Thymus (tissue), 11 donors: Measurements from ENCODE around the gene CDCP1. TPM values are rescaled to one million over a fixed set of nuclear protein-coding genes. Genes with fewer than 3 reads are reported as not detected.

Experiments
- DNase-seq, 9 donors: peaks; one replicate each; pipeline ENCODE4 v3.0.0-alpha.2; 2013; ENCODE audit warnings: low spot score in 9 of 9, low read depth in 6 of 9, missing footprints in 1 of 9
- H3K27ac ChIP-seq, 2 donors: one replicate each; pipeline ENCODE4 v1.5.1; 2013; ENCODE audit warnings: control low read depth in 1 of 2, low read depth in 1 of 2, low read length in 1 of 2, mild to moderate bottlenecking in 1 of 2, moderate library complexity in 1 of 2
- H3K27me3 ChIP-seq, 2 donors: one replicate each; pipeline ENCODE4 v1.5.1; 2013; ENCODE audit warnings: low read length in 1 of 2; ENCODE audit not compliant: control insufficient read depth in 2 of 2, insufficient read depth in 1 of 2
- H3K36me3 ChIP-seq, 2 donors: one replicate each; pipeline ENCODE4 v1.5.1; 2013; ENCODE audit warnings: low read length in 1 of 2, mild to moderate bottlenecking in 1 of 2, moderate library complexity in 1 of 2; ENCODE audit not compliant: control insufficient read depth in 2 of 2, insufficient read depth in 2 of 2
- H3K4me1 ChIP-seq, 2 donors: one replicate each; pipeline ENCODE4 v1.5.1; 2013; ENCODE audit warnings: low read length in 2 of 2; ENCODE audit not compliant: control insufficient read depth in 2 of 2, insufficient read depth in 2 of 2
- H3K4me3 ChIP-seq, 2 donors: one replicate each; pipeline ENCODE4 v1.5.1; 2013; ENCODE audit warnings: low read length in 2 of 2, control low read depth in 1 of 2, mild to moderate bottlenecking in 1 of 2
- H3K9me3 ChIP-seq, 2 donors: one replicate each; pipeline ENCODE4 v1.5.1; 2013; ENCODE audit warnings: low read length in 1 of 2, mild to moderate bottlenecking in 1 of 2; ENCODE audit not compliant: control insufficient read depth in 2 of 2, insufficient read depth in 1 of 2
- WGBS: extraction: QIAGEN DNeasy Blood & Tissue Kit; methylation state at CpG from one replicate; pipeline ENCODE4 v1.1.7; 2013; 5-methylcytosine and 5-hydroxymethylcytosine counted together
- polyA plus RNA-seq: library from polyadenylated mRNA; stranded (reverse); fragments of 200-250 nt; gene quantifications from one replicate; pipeline ENCODE4 v1.2.3, GENCODE V29; 2013
- total RNA-seq: library from RNA; stranded (reverse); fragments of 120-200 nt; gene quantifications from one replicate; pipeline ENCODE4 v1.2.4, GENCODE V29; 2013
- donor health status: healthy.

CDCP1 gene
- total and polyA plus RNA-seq, 2 donors: 0.52 to 2.3 TPM

DNA sequence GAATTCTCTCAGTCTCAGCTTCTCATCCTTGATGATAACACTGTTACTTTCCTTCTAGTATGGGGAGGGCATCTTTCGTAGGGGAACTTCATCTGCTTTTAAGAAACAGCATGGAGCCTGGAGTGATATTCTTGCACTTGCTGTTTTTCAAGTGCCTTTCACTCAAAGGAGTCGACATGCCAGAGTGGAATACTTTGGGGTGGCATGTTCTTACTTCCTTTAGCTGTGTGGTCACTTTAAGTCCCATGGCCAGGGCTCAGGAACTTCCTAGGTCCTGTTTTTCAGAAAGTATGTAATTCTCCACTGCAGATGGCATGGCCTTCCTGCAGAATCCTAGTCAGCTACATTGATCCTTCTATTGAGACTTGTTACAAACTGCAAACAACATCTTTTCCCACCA, 28.1 kb upstream of the CDCP1 start:
- no peaks in the 10 kb centered on the region for H3K36me3 ChIP-seq
- no peak overlapping the region for H3K4me3 ChIP-seq
- 70% methylated on average over 2 of the region's 2 CpGs for WGBS
- no peak for DNase-seq
- H3K9me3 ChIP-seq: no peaks in the 10 kb centered on the region
- H3K27ac ChIP-seq: no peak overlapping the region
- H3K4me1 ChIP-seq: peaks cover 0 to 18% of the 10 kb centered on the region in 2 donors
- no peaks in the 10 kb centered on the region for H3K27me3 ChIP-seq

DNA sequence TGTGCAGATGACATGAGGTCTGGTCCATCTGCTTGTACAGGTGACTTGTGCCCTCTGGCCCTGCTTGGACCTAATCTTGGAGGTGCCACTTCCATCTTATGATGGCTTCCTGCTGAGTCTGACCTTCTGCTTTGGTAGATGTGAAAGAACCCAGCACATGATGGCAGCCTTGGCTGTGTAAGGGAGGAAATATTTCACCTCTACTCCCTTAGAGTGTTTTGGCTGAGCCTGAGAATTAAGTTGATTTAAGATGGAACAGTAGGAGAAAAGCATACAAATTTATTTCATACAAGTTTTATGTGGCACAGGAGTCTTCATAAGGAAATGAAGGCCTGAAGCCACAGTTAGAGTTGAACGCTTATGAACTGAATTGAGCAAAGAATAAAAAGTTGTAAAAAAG, 27.6 kb upstream of the CDCP1 start:
- H3K4me3 ChIP-seq: no peak overlapping the region
- H3K27me3 ChIP-seq: no peaks in the 10 kb centered on the region
- 94% methylated on average over 1 of the region's 1 CpG for WGBS
- H3K36me3 ChIP-seq: no peaks in the 10 kb centered on the region
- no peak overlapping the region for H3K27ac ChIP-seq
- peaks cover 0 to 14% of the 10 kb centered on the region in 2 donors for H3K4me1 ChIP-seq
- no peaks in the 10 kb centered on the region for H3K9me3 ChIP-seq
- no peak for DNase-seq

DNA sequence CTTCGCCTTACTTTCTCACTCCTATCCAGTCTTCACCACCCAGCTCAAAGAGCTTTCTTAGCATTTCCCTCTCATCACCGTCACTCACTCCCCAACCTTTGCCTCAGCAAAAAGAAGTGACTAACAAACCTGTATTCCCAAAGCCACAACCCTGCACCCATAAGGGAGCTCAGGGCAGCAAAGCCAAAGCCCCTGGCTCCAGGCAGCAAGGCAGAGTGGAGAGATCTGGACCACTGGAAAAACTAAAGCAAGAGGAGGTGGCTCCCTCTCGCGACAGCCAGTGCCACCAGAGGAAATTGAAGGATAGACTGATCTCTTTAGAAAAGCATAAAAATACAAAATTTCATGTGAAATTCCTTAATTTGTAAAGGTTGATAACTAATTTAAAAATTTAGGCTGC, 25.1 kb upstream of the CDCP1 start:
- 90% methylated on average over 4 of the region's 4 CpGs for WGBS
- no peaks in the 10 kb centered on the region for H3K36me3 ChIP-seq
- H3K27ac ChIP-seq: no peak overlapping the region

DNA sequence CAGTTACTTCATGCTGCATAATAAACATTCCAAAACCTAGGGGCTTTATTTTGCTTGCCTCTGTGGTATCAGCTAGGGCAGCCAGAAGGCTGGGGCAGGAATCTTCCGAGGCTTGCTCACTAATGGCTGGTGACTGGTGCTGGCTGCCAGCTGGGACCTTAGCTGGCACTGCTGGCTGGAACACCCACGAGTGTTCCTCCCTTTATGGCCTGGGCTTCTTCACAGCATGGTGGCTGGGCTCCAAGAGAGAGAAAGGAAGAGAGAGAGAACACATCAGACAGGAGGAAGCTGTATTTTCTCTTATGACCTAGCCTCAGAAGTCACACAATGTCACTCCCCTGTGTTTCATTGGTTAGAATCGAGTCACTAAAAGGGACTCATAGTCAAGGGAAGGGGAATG, 23.9 kb upstream of the CDCP1 start:
- no peaks in the 10 kb centered on the region for H3K27me3 ChIP-seq
- 68% methylated on average over 3 of the region's 3 CpGs for WGBS
- DNase-seq: no peak
- H3K36me3 ChIP-seq: no peaks in the 10 kb centered on the region
- peaks cover 0 to 12% of the 10 kb centered on the region in 2 donors for H3K9me3 ChIP-seq
- peaks cover 6 to 19% of the 10 kb centered on the region in 2 donors for H3K4me1 ChIP-seq
- no peak overlapping the region for H3K4me3 ChIP-seq
- H3K27ac ChIP-seq: no peak overlapping the region

More for the DNA sequence above, 25.1 kb upstream of the CDCP1 start:
- Histone ChIP-seq H3K9me3 (peaks cover 0 to 4% of the 10 kb centered on the region in 2 donors), H3K4me3 (no peak overlapping the region), H3K4me1 (peaks cover 6 to 19% of the 10 kb centered on the region in 2 donors), H3K27me3 (no peaks in the 10 kb centered on the region)
- no peak for DNase-seq

DNA sequence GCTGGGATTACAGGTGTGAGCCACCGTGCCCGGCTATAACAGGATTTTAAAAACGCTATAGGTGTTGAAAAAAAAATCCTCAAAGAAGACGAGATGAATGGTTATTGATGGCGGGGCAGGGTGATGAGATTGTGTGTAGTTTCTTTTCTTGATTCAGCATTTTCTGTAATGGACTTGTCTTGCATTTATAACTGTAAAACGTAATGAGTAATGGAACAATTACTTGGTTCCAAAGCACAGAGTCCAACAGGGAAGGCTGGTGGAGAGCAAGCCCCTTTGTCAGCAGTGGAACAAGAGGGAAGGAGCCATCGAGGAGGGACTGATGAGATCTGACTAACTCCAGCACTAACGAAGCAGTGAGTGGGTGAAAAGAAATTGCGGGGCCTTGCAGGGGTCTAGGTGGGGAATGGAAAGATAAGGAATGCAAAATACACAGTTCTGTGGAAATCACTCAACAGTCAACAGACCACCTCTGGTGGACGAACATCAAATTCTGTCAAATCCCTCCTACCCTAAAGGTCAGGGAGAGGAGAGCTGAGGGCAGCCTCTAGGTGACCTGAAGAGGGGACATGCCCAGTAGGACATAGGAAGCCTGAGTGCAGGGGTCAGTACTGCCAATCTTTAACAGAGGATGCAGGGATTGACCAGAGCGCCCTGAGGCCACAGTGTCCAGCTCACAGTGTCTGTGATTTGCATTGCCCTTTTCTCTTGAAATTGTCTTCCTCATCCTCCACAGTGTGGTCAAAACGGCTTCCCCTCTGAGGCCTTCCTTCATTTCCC, 23.1 kb upstream of the CDCP1 start:
- Histone ChIP-seq H3K36me3 (no peaks in the 10 kb centered on the region), H3K4me1 (peaks cover 6 to 19% of the 10 kb centered on the region in 2 donors), H3K9me3 (peaks cover 0 to 12% of the 10 kb centered on the region in 2 donors), H3K27me3 (no peaks in the 10 kb centered on the region), H3K27ac (no peak overlapping the region), H3K4me3 (no peak overlapping the region)
- DNase-seq: no peak
- WGBS: 91% methylated on average over 12 of the region's 12 CpGs

DNA sequence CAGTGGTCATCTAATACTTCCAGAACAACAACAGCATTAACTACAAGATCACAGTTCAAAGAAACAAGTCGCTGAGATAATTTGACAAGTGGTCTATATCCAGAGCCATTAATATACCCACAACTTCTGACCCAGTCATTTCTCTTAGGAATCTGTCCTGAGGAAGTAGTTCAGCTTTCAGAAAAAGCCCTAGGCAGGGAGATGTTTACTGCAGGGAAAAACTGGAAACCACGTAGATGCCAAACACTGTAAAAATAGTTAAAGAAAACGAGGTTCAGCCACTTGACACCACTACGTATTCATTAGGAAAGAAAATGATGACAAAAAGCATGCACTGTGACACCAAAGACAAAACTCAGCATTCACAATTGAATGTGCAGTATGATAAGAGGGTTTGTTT, 22.3 kb upstream of the CDCP1 start:
- Histone ChIP-seq H3K27ac (no peak overlapping the region), H3K4me3 (no peak overlapping the region), H3K9me3 (peaks cover 0 to 12% of the 10 kb centered on the region in 2 donors), H3K27me3 (no peaks in the 10 kb centered on the region), H3K4me1 (peaks cover 6 to 19% of the 10 kb centered on the region in 2 donors), H3K36me3 (no peaks in the 10 kb centered on the region)
- WGBS: 93% methylated on average over 4 of the region's 4 CpGs
- DNase-seq: no peak

DNA sequence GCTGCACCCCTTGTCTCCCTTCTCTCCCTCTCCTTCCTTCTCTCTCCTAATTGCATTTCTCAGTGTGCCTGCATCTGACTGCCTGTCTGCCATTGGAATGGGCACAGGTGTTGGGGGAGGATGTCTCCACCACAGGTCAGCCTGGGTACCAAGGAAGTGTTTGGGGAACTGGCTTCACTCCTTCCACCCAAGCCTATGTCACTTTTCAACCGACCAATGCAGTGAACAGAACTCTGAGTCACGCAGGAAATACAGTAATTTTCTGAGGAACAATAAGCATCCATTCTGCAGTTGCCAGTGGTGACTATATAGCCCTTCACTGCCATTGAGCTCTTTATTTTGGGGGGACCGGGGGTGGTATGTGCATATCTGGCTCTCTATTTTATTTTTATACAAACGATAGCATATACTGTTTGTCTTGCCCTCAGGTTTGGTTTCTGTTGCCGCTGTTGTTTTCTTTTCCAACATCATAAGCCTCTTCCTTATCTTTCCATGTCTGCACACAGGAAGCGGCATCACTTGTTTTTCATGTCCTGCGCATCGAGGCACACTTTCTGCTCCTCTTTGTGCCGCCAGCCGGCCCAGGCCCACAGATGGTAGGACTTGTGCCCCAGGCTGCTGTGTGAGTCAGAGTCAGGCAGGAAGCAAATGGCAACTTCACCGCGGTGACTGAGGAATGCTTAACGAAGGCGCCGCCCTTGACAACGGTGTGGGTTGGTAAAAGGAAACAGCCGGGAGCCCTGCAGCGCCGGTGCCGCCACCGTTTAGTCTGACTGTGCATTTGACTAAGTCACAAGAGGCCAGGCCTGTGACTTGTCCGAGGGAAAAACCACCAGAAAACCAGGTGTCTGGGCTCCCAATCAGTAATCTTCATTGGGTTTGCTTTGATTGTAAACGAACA, 21.1 kb upstream of the CDCP1 start:
- H3K4me3 ChIP-seq: no peak overlapping the region
- peak; percentile 48 to 89 (median 71) for DNase-seq
- 13% methylated on average over 23 of the region's 23 CpGs for WGBS

DNA sequence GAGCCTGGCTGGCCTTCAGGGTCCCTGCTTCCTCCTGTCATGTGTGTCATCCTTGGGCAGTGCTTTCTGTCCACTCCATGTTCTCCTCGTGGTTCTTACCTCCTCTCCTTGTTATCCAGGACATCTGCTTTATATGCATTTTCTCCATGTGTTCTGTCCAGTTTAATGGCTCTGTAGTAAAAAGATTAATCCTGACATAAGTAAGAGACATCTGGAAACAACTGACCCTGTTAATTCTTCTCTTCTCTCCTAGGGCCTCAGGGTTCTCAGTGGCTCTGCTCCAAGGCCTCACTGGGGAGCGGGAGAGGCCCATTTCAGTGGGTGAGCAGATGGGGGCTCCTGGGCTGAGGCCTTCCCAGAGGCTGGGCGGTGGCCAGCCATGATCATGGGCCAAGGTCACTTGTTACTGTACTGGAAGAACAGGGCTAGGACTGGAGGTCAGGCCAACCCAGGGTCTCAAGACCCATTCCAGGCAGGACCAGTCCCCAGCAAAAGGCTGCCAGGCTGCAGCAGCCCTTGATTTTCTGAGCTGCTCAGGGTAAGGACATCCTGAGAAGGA, 20.2 kb upstream of the CDCP1 start:
- no peak for DNase-seq
- 99% methylated on average over 3 of the region's 3 CpGs for WGBS
- Histone ChIP-seq H3K9me3 (peaks cover 0 to 12% of the 10 kb centered on the region in 2 donors), H3K36me3 (no peaks in the 10 kb centered on the region), H3K4me3 (no peak overlapping the region), H3K27me3 (no peaks in the 10 kb centered on the region), H3K27ac (peak overlapping the region in 1 of 2 donors; percentile 83), H3K4me1 (peaks cover 6 to 19% of the 10 kb centered on the region in 2 donors)

More for the DNA sequence above, 21.1 kb upstream of the CDCP1 start:
- Histone ChIP-seq H3K27me3 (no peaks in the 10 kb centered on the region), H3K9me3 (peaks cover 0 to 12% of the 10 kb centered on the region in 2 donors), H3K27ac (peak overlapping the region; percentile 39 to 83), H3K4me1 (peaks cover 6 to 19% of the 10 kb centered on the region in 2 donors), H3K36me3 (no peaks in the 10 kb centered on the region)
